ENCODE measurements around the gene RNU4-1.

DNA sequence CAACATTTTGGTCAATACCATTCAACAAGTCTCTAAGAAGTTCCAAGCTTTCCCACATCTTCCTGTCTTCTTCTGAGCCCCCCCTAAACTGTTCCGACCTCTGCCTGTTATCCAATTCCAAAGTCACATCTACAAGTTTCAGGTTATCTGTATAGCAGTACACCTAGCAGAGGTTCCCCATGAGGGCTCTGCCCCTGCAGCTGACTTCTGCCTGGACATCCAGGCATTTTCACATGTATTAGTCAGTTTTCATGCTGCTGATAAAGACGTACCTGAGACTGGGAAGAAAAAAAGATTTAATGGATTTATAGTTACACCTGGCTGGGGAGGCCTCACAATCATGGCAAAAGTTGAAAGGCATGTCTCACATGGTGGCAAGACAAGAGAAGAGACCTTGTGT lies 44.7 kb upstream of the RNU4-1 start:
- no peak for TF ChIP-seq POLR2A (IDR thresholded peaks at IDR 0.05)
- TF ChIP-seq POLR2AphosphoS5 (IDR thresholded peaks at IDR 0.05), result no peak
- TF ChIP-seq CTCF (IDR thresholded peaks at IDR 0.05 in 8 of 11, conservative IDR thresholded peaks at IDR 0.05 in 3 of 11), result no peak
